KMS-11 (cell line): ENCODE measurements around the gene METTL4.

Experiments
- H2AFZ ChIP-seq: fragments of 200-600 bp; sonication (generic); 2 replicates; pipeline ENCODE4 v1.6.1; 2016; ENCODE audit warnings: antibody characterized with exemption, mixed run types, low read depth
- H3K27ac ChIP-seq: fragments of 200-600 bp; sonication (generic); 2 replicates; pipeline ENCODE4 v1.6.1; 2016; ENCODE audit warnings: mild to moderate bottlenecking, mixed run types
- H3K27me3 ChIP-seq: fragments of 200-600 bp; sonication (generic); 2 replicates; pipeline ENCODE4 v1.6.1; 2017; ENCODE audit warnings: mild to moderate bottlenecking, low read depth, mixed run types, moderate library complexity; ENCODE audit not compliant: insufficient read depth
- H3K36me3 ChIP-seq: fragments of 200-600 bp; sonication (generic); 2 replicates; pipeline ENCODE4 v1.6.1; 2017; ENCODE audit warnings: mild to moderate bottlenecking, mixed run types; ENCODE audit not compliant: insufficient read depth
- H3K4me1 ChIP-seq: fragments of 200-600 bp; sonication (generic); 2 replicates; pipeline ENCODE4 v1.6.1; 2016; ENCODE audit warnings: mild to moderate bottlenecking, low read depth, mixed run types; ENCODE audit not compliant: poor library complexity, severe bottlenecking
- H3K4me2 ChIP-seq: fragments of 200-600 bp; sonication (generic); 2 replicates; pipeline ENCODE4 v1.7.0; 2016; ENCODE audit warnings: mild to moderate bottlenecking, mixed run types
- H3K4me3 ChIP-seq: fragments of 200-600 bp; sonication (generic); IDR thresholded peaks from 2 replicates; pipeline ENCODE4 v1.6.1; 2017; ENCODE audit warnings: low read depth, low read length, mixed read lengths; ENCODE audit not compliant: insufficient read depth
- H3K79me2 ChIP-seq: fragments of 200-600 bp; sonication (generic); 2 replicates; pipeline ENCODE4 v1.6.1; 2016; ENCODE audit warnings: low read depth, mixed run types; ENCODE audit not compliant: insufficient read depth
- H3K9ac ChIP-seq: fragments of 200-600 bp; sonication (generic); 2 replicates; pipeline ENCODE4 v1.6.1; 2016; ENCODE audit warnings: mild to moderate bottlenecking, mixed run types
- H4K20me1 ChIP-seq: fragments of 200-600 bp; sonication (generic); 2 replicates; pipeline ENCODE4 v1.6.1; 2016; ENCODE audit warnings: mild to moderate bottlenecking, mixed run types; ENCODE audit not compliant: insufficient read depth
- CTCF ChIP-seq: fragments of 200-600 bp; sonication (generic); conservative IDR thresholded peaks from 2 replicates; pipeline ENCODE4 v1.6.1; 2017; ENCODE audit warnings: low read depth, mild to moderate bottlenecking, antibody characterized with exemption, low read length, moderate library complexity, mixed read lengths

METTL4 gene

GRCh38 chr18:2495381-2495780, 75.9 kb downstream of the METTL4 start:
- TF ChIP-seq CTCF, result no peak
- Histone ChIP-seq H3K79me2 (no peaks in the 10 kb centered on the region), H3K27me3 (no peaks in the 10 kb centered on the region), H2AFZ (no peak overlapping the region), H3K4me2 (no peak overlapping the region), H3K4me1 (no peaks in the 10 kb centered on the region), H3K36me3 (no peaks in the 10 kb centered on the region), H3K9ac (no peak overlapping the region), H3K27ac (no peak overlapping the region), H4K20me1 (no peaks in the 10 kb centered on the region), H3K4me3 (no peak overlapping the region)

GRCh38 chr18:2494921-2495320, 76.4 kb downstream of the METTL4 start:
- no peak overlapping the region for H3K9ac ChIP-seq
- no peak overlapping the region for H3K4me3 ChIP-seq
- H3K4me1 ChIP-seq, result no peaks in the 10 kb centered on the region
- H3K27me3 ChIP-seq, result no peaks in the 10 kb centered on the region
- no peak overlapping the region for H2AFZ ChIP-seq
- no peaks in the 10 kb centered on the region for H4K20me1 ChIP-seq
- no peak for TF ChIP-seq CTCF
- no peak overlapping the region for H3K4me2 ChIP-seq
- no peaks in the 10 kb centered on the region for H3K79me2 ChIP-seq
- H3K27ac ChIP-seq, result no peak overlapping the region
- no peaks in the 10 kb centered on the region for H3K36me3 ChIP-seq
